ENCODE results near the gene MORN3.

GRCh38 chr12:121613462-121613861 lies 56.0 kb downstream of the MORN3 start:
- TF ChIP-seq ZNF274 (IDR thresholded peaks at IDR 0.05; ENCODE audit: low read depth, low read length) (no peak), YY1 (IDR thresholded peaks at IDR 0.05; ENCODE audit: insufficient read depth, insufficient read length) (no peak)

Measured in NT2/D1 (cell line).